HepG2 (cell line): Measurements from ENCODE around the gene MAP2K1. TPM values are rescaled to one million over a fixed set of nuclear protein-coding genes. Genes with fewer than 3 reads are reported as not detected.
A peak's percentile ranks its signal among the peaks of the same experiment; 100 is the strongest.

ENCODE experiments used
- ARID5B ChIP-seq: IDR thresholded peaks from 2 replicates; pipeline ENCODE4 v1.4.0; 2020; ENCODE audit warnings: mild to moderate bottlenecking, missing genetic modification reagents
- ATF3 ChIP-seq: sonication (generic); formaldehyde crosslinking; IDR thresholded peaks from 2 replicates; pipeline ENCODE4 v1.4.0; 2020; ENCODE audit warnings: missing genetic modification reagents
- BHLHE40 ChIP-seq: IDR thresholded peaks from 2 replicates; pipeline ENCODE4 v1.6.1; 2011; ENCODE audit warnings: low read length, improper control_type of control experiment
- FOXA3 ChIP-seq: IDR thresholded peaks from 2 replicates; pipeline ENCODE4 v1.6.1; 2016; ENCODE audit warnings: missing genetic modification reagents, missing compliant biosample characterization
- HOXA7 ChIP-seq: sonication (generic); formaldehyde crosslinking; IDR thresholded peaks from 2 replicates; pipeline ENCODE4 v1.8.1; 2022; ENCODE audit warnings: mild to moderate bottlenecking, missing genetic modification reagents, moderate library complexity
- MAFG ChIP-seq: sonication (generic); formaldehyde crosslinking; IDR thresholded peaks from 2 replicates; pipeline ENCODE4 v1.5.1; 2020; ENCODE audit warnings: mild to moderate bottlenecking, missing genetic modification reagents
- MIER3 ChIP-seq: IDR thresholded peaks from 2 replicates; pipeline ENCODE4 v1.6.1; 2016; ENCODE audit warnings: missing compliant biosample characterization, borderline replicate concordance
- NFKB2 ChIP-seq: sonication (generic); formaldehyde crosslinking; IDR thresholded peaks from 2 replicates; pipeline ENCODE4 v1.4.0; 2020; ENCODE audit warnings: missing genetic modification reagents, borderline replicate concordance
- PATZ1 ChIP-seq: sonication (generic); formaldehyde crosslinking; IDR thresholded peaks from 2 replicates; pipeline ENCODE4 v1.4.0; 2020; ENCODE audit warnings: missing genetic modification reagents
- RFX3 ChIP-seq: IDR thresholded peaks from 2 replicates; pipeline ENCODE4 v1.6.1; 2016; ENCODE audit warnings: missing biosample characterization, missing genetic modification reagents
- WIZ ChIP-seq: sonication (generic); formaldehyde crosslinking; IDR thresholded peaks from 2 replicates; pipeline ENCODE4 v1.5.1; 2020; ENCODE audit warnings: mild to moderate bottlenecking, missing genetic modification reagents
- ZNF230 ChIP-seq: sonication (generic); formaldehyde crosslinking; IDR thresholded peaks from 2 replicates; pipeline ENCODE4 v1.4.0; 2020; ENCODE audit warnings: mild to moderate bottlenecking, missing genetic modification reagents
- ZNF280D ChIP-seq: sonication (generic); formaldehyde crosslinking; IDR thresholded peaks from 2 replicates; pipeline ENCODE4 v1.5.1; 2020; ENCODE audit warnings: mild to moderate bottlenecking, missing genetic modification reagents
- ZNF281 ChIP-seq: sonication (generic); formaldehyde crosslinking; IDR thresholded peaks from 2 replicates; pipeline ENCODE4 v1.4.0; 2020; ENCODE audit warnings: missing genetic modification reagents, borderline replicate concordance
- ZNF549 ChIP-seq: sonication (generic); formaldehyde crosslinking; IDR thresholded peaks from 2 replicates; pipeline ENCODE4 v1.5.0; 2020; ENCODE audit warnings: missing genetic modification reagents
- ZNF558 ChIP-seq: sonication (generic); formaldehyde crosslinking; IDR thresholded peaks from 2 replicates; pipeline ENCODE4 v1.9.0; 2022; ENCODE audit warnings: mild to moderate bottlenecking, missing genetic modification reagents, borderline replicate concordance
- ZNF761 ChIP-seq: sonication (generic); formaldehyde crosslinking; conservative IDR thresholded peaks from 2 replicates; pipeline ENCODE4 v1.4.0; 2020; ENCODE audit warnings: mild to moderate bottlenecking, missing genetic modification reagents
- polyA plus RNA-seq, 8 experiments: library from polyadenylated mRNA; depleted of rRNA in 3 of 8; stranded (reverse) in 7 of 8; unstranded in 1 of 8; fragments of >200 nt; fragmentation: Illumina TruSeq in 4 of 8; extraction: Trizol in 4 of 8; gene quantifications; 2 replicates each; pipeline versions ENCODE4 v1.2.1 to v1.2.3, GENCODE V29; 2011 to 2016; ENCODE audit warnings: low read depth in 4 of 8, missing spikeins in 1 of 8, mixed read lengths in 1 of 8; ENCODE audit not compliant: insufficient read depth in 1 of 8
- total RNA-seq, 5 experiments: library from RNA; depleted of rRNA; stranded (reverse); fragments of >200 nt; fragmentation: Illumina TruSeq; extraction: Trizol; gene quantifications; 2 replicates each; pipeline ENCODE4 v1.2.3, GENCODE V29; 2016; ENCODE audit warnings: low read depth in 1 of 5

Gene MAP2K1
- total and polyA plus RNA-seq, 2 of the 13 experiments (the other 11 are each of a cell fraction or from before 2014, with no cell fraction given): 24.1 to 49.2 TPM

GRCh38 chr15:66452971-66453580 is 66.4 kb downstream of the MAP2K1 start (continued):
- TF ChIP-seq ATF3 (CRISPR knock-in tag) (no peak), ZNF549 (CRISPR knock-in tag) (no peak), HOXA7 (CRISPR knock-in tag) (no peak), ZNF558 (CRISPR knock-in tag) (no peak), NFKB2 (CRISPR knock-in tag) (no peak), ZNF761 (CRISPR knock-in tag) (no peak), ZNF281 (CRISPR knock-in tag) (no peak), ARID5B (peak; percentile 87), MIER3 (CRISPR knock-in tag) (no peak), PATZ1 (CRISPR knock-in tag) (no peak), ZNF230 (CRISPR knock-in tag) (no peak), BHLHE40 (no peak), MAFG (CRISPR knock-in tag) (no peak), RFX3 (CRISPR knock-in tag) (no peak), WIZ (CRISPR knock-in tag) (no peak), ZNF280D (CRISPR knock-in tag) (no peak), FOXA3 (CRISPR knock-in tag) (peak; percentile 54; the same call in 1 of the 2 replicates)
